HCT116 (cell line): ENCODE measurements around the gene SYF2.

ENCODE experiments used
- CTCF ChIP-seq, 3 experiments: fragments of 200-600 bp in 1 of 3; sonication (generic) in 1 of 3; IDR thresholded peaks in 2 of 3; conservative IDR thresholded peaks in 1 of 3; 2 replicates each; pipeline ENCODE4 v1.5.1; 2012 to 2017; ENCODE audit warnings: low read depth in 2 of 3, low read length in 2 of 3, antibody characterized with exemption in 1 of 3, borderline replicate concordance in 1 of 3, control low read depth in 1 of 3, mild to moderate bottlenecking in 1 of 3, mixed read lengths in 1 of 3, mixed run types in 1 of 3, moderate library complexity in 1 of 3; ENCODE audit not compliant: insufficient read depth in 1 of 3
- ELF1 ChIP-seq: IDR thresholded peaks from 2 replicates; pipeline ENCODE4 v1.6.1; 2012; ENCODE audit warnings: low read depth, borderline replicate concordance
- EZH2 ChIP-seq: fragments of 200-600 bp; sonication (generic); IDR thresholded peaks from 2 replicates; pipeline ENCODE4 v1.6.1; 2017; ENCODE audit warnings: antibody characterized with exemption, mixed run types
- MAX ChIP-seq: IDR thresholded peaks from 2 replicates; pipeline ENCODE4 v1.6.1; 2012
- ZBTB33 ChIP-seq: IDR thresholded peaks from 2 replicates; pipeline ENCODE4 v1.6.1; 2011; ENCODE audit warnings: mild to moderate bottlenecking, low read length, moderate library complexity; ENCODE audit not compliant: insufficient replicate concordance; ENCODE audit errors: extremely low read depth
- ZNF274 ChIP-seq: fragments of 200-500 bp; sonication (Bioruptor generic); IDR thresholded peaks from 2 replicates; pipeline ENCODE4 v1.6.1; 2014; ENCODE audit warnings: mild to moderate bottlenecking, low read depth, low read length, inconsistent platforms
- TF ChIP-seq, protein P1 (sequence below): IDR thresholded peaks from 2 replicates; pipeline ENCODE4 v1.6.1; 2012; ENCODE audit warnings: low read depth

DNA sequence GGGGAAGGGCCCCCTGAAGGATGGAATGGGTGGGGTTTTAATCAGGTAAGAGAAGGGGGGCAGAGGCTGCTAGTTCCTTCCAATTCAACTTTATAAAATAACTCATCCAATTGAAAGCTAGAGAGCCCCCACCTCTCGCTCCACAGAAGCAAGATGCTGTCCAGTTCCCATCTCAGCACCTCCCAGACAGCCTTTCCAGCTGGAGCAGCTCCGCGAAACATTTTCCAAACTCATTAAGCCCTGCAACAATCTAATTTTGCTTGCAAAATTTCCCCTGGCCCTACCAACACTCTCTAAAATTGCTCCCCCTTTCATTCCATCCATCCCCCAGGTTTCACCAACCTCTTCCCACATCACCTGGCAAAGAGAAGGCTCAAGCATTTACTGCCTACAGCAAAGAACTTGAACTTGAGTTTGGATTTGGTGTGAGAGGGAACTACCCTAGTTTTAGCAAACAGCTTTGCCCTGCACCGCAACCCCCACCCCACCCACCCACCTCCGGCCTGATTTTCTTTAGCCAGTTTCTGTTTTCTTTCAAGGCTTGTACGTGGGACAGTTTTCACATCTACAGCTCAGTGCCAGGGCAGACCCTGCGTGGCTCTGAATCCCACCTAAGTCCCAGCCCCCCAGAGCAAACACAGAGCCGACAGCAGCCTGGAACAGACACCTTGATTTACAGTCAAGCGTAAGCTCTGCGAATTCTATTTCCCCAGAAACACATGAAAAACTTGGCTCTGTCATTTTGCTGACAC is 46.7 kb downstream of the SYF2 start:
- TF ChIP-seq, protein P1, sequence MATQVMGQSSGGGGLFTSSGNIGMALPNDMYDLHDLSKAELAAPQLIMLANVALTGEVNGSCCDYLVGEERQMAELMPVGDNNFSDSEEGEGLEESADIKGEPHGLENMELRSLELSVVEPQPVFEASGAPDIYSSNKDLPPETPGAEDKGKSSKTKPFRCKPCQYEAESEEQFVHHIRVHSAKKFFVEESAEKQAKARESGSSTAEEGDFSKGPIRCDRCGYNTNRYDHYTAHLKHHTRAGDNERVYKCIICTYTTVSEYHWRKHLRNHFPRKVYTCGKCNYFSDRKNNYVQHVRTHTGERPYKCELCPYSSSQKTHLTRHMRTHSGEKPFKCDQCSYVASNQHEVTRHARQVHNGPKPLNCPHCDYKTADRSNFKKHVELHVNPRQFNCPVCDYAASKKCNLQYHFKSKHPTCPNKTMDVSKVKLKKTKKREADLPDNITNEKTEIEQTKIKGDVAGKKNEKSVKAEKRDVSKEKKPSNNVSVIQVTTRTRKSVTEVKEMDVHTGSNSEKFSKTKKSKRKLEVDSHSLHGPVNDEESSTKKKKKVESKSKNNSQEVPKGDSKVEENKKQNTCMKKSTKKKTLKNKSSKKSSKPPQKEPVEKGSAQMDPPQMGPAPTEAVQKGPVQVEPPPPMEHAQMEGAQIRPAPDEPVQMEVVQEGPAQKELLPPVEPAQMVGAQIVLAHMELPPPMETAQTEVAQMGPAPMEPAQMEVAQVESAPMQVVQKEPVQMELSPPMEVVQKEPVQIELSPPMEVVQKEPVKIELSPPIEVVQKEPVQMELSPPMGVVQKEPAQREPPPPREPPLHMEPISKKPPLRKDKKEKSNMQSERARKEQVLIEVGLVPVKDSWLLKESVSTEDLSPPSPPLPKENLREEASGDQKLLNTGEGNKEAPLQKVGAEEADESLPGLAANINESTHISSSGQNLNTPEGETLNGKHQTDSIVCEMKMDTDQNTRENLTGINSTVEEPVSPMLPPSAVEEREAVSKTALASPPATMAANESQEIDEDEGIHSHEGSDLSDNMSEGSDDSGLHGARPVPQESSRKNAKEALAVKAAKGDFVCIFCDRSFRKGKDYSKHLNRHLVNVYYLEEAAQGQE, result no peak
- TF ChIP-seq MAX (no peak), ZNF274 (no peak), EZH2 (no peak), CTCF (IDR thresholded peaks at IDR 0.05 in 2 of 3, conservative IDR thresholded peaks at IDR 0.05 in 1 of 3; ENCODE audit: borderline replicate concordance in 1 of 3, insufficient read depth in 1 of 3, low read depth in 2 of 3, low read length in 2 of 3) (no peak), ELF1 (no peak), ZBTB33 (no peak)
